Stimulated activated CD8-positive, alpha-beta memory T cell treated with anti-CD3 and anti-CD28 coated beads, Interleukin-7, amount 100 ng/mL, for 1 hour (primary cell): ENCODE results near the gene TCERG1.

ENCODE experiments used
- DNase-seq, 2 donors: peaks; one replicate each; pipeline ENCODE4 v3.0.0-alpha.2; 2020; ENCODE audit warnings: low read depth in 2 of 2

The TCERG1 gene

GRCh38 chr5:146446861-146447733, at the start of gene TCERG1:
Gene TCERG1, plus strand, starts transcription at chr5:146447333. Its CDS starts 17 bp downstream, at chr5:146447350.
- DNase-seq = peak; percentile 91

- no peak for DNase-seq
Observed at GRCh38 chr5:146398826-146399225, 48.3 kb upstream of the TCERG1 start.

GRCh38 chr5:146399481-146399880, 47.7 kb upstream of the TCERG1 start:
- no peak for DNase-seq

DNA sequence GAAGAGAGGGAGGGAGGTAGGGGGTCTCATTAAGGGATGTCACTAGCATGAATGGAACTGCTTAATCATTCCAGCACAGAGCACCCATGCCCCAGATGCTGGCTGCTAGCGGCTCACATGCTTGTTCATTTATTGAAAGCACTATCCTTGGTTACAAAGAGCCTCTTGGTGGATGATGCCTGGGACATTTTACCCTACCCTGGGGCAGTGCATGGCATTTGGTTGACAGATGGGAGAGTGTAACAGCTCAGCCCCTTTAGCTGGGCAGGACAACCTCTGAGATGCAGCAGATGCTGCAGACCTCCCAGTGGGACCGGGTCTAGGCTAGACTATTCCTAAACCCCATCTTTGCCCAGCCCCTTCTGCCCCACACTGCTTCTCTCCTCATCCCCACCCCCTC, 46.9 kb upstream of the TCERG1 start:
- DNase-seq = no peak

DNA sequence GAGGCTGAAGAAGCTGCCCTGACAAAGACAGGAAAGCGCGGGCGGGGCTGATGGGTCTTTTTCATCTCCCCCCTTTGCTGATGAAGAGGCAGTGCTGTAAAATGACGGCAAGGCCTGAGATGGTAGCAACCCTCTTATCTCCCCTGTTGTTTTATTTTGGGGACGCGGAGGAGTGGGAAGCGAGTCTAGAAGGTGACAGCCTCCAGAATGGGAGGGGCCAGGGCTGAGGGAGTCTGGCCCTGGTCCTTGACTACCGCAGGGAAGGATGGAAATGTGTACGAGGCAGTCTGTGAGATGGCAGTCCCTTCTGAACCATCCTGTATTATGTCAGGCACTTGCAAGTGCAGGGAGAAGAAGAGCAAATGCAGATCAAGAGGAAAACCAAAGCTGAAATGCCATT, 46.1 kb upstream of the TCERG1 start:
- no peak for DNase-seq

DNA sequence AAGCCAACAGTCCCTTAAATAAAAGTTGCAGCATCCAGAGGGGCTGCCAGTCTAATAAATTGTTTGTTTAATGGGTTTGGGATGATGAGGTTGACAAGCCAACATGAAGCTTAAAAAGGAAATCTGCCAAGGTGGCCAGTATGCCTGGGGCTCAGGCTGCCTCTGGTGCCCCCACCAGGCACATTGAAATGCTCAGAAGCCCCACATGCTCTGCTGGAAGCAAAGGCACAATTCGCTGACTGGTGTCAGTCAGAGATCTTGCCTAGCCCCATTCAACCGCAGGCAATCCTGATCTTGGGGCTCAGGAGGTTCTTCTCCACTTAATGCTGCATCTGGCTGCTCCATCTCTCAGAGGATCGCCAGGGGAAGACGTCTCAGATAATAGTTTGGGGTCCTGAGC, 44.2 kb upstream of the TCERG1 start:
- no peak for DNase-seq

GRCh38 chr5:146409054-146409671, 38.0 kb upstream of the TCERG1 start:
- DNase-seq = no peak

DNA sequence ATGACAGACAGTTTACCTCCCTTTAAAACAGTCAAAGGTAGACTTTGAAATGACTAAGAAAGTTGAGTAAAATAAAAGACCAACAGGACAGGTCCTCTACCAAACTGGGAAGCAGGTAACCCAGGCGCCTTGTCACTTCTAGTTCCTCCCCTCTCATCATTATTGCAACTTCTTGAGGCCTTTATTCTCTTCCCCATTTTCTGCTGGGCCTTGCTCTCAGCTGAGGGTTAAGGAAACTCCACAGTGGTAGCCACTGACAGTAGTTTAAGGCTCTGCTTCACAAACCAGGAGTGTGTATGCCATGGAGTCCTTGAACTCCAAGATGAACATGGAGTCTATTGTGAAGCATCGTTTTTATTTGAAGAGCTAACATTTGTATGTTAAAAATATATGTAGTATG, 36.9 kb upstream of the TCERG1 start:
- no peak for DNase-seq

DNA sequence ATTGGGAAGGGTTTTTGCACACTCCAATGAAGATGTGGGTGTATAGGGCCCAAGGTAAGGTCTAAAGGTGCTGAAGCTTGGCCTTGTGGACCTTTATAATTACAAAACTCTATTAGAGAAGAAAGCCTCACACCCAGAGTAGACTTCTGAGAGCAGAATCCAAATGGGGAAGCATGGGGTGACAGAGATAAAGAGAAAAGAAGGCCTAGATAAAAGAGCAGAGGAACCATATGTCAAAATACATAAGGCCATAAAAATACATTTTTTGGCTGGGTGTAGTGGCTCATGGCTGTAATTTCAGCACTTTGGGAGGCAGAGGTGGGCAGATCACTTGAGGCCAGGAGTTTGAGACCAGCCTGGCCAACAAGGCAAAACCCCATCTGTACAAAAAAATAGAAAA, 27.4 kb upstream of the TCERG1 start:
- no peak for DNase-seq

DNA sequence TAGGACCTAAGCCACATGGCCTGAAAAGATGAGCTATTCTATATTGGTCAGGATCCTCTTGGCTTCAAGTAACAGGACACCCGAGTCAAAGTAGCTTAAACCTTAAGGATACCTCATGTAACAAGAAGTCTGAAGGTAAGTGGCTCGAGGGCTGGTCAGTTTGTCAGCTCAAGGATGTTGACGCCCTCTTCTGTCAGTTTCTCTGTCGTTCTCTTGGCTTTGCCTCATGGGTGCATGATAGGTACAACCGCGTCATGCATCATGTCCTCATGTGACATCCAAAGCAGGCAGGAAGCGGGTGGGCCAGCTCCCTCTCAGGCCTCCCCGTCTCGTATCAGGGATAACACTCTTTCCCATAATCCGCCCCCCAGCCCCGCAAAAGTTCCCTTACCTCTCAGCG, 22.1 kb upstream of the TCERG1 start:
- DNase-seq = no peak

DNA sequence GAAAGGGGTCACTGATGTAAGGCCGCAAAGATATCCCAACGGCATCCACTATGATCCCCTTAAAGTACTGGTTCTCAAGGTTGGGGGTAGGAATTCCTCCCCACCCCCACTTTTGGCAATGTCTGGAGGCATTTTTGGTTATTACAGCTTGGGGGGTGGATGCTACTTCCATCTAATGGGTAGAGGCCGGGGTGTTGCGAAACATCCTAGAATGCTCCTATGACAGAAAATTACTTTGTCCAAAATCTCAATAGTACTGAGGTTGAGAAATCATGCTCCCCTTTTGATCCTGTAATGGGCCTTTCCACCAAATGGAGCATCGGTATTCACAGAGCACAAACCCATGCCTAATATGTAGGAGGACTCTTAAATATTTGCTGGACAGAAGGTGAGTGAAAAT, 20.8 kb upstream of the TCERG1 start:
- DNase-seq = no peak

GRCh38 chr5:146426853-146427618, 20.1 kb upstream of the TCERG1 start:
- DNase-seq = no peak

- DNase-seq = no peak
Observed at GRCh38 chr5:146427619-146427997, 19.5 kb upstream of the TCERG1 start.

DNA sequence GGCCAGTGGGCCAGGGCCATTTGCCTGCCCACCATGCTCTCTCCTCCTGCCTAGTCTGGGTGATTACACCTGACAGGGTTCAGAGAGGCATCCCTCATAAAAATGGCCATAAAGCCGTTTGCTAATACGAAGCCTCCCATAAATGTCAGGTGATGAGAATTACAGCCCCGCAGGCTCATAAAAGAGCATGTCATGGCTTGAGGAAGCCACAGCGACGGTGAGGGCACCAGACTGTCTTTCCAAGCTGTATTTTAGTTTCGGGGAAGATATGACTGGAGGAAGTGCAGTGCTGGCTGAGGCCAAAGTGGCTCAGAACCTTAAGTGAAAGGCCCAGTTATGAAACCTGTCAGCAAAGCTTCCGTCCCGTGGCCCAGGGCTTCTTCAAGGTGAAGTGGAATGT, 18.5 kb upstream of the TCERG1 start:
- no peak for DNase-seq

- DNase-seq = no peak
Observed at GRCh38 chr5:146440353-146440752, 6.8 kb upstream of the TCERG1 start.

DNA sequence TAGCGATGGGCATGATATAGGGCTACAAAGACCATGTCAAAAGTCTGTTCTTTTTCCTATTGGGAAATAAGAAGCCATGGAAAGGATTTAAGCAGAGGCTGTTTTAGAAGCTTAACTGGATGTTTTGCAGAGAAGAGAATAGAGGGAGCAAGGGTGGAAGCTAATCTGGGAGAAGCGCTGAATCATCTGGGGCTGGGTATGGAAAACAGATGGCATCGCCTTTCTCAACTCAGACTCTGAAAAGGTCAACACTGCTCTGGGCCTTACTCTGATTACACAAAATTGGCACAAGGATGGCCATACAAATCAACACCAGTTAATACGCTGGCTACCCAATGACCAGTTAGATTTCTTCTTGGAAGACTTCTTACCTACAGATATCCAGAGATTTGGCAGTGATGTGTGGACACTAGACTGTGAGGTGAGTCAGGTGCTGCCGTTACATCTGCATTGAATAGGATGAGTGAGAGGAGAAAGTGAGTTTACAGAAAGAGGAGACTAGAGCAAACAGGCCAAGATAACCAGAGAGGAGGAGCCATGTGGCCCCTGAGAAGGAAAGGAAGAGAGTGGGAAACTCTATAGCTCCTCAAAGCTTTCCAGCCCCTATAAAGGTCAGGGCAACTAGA, 6.2 kb upstream of the TCERG1 start:
- no peak for DNase-seq

- no peak for DNase-seq
Observed at GRCh38 chr5:146441896-146442295, 5.2 kb upstream of the TCERG1 start.

DNA sequence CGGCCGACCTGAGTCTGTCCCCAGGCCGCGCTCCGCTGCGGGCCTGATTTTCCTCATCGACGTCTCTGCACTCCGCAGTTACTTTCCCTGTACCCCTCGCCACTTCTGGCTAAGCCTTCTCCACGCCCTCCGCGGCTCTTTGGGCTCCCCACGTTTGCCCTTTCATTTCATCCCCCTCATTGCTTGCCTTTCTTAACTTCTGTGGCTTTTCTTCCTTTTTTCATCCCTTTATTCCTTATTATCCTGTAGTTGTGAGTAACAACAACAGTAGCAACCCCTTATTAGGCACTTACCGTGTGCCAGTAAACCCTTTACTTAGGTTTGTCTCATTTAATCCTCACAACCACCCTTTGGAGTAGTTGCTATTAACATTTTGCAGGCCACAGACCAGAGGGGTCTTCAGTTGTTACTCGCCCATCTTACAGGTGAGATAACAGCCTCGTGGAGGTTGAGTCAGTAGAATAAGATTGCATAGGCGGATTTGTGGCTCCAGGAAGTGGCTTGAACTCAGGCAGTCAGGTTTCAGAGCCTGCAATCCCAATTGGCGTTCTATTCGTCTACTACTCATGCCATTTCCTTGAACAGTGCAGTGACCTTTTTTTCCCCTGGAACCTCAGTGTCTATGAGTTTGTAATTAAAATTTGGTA, 724 bp downstream of the TCERG1 start:
- DNase-seq = peak in 1 of 2 donors; percentile 7

DNA sequence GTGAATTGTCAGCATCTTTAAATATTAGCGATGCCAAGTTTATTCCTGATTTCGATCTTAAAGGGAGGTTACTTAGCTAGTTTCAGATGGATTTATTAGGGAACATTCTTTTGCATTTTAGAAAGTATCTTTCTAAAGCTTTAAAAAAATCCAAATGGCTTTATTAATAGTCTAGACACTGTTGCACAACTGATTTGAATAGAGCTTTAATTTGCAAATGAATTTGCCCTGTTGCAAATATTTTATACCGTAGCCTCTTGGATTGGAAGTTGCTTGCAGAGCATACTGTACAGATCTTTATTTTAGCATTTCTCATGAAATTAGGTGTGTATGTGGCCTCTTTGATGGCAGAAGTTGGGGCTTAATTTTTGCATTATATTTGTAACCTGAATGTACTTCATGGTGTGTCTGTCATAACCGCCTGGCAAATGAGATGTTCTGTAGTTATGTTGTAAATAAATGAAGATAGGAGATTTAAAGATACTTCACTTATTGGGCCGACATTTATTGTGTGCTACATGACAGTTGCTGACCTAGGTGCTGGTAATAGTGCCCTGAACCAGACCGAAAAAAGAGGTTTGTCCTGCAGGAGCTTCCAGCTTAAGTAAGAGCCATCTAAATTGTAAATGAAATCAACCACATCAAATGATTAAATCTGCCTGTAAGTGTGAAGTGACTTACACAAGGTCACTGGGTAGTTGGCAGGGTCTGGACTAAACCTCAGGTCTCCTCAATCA, 1.8 kb downstream of the TCERG1 start:
- no peak for DNase-seq

DNA sequence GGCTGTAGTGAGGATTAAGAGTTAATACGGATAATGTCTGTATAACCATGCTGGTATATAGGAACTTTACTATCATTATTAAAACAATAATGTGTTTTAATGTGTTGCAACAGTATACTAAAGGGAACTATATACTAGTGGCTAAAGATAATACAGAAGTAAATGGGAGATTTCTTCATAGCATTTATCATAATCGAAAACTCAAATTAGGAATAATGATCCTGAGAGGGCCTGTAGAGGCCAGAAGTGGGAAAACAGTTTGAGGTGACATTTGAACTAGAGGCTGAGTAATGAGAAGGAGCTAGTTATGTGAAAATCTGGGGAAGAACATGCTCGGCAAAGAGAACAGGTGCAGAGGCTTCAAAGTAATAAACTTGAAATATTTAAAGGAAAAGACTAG, 2.9 kb downstream of the TCERG1 start:
- no peak for DNase-seq

DNA sequence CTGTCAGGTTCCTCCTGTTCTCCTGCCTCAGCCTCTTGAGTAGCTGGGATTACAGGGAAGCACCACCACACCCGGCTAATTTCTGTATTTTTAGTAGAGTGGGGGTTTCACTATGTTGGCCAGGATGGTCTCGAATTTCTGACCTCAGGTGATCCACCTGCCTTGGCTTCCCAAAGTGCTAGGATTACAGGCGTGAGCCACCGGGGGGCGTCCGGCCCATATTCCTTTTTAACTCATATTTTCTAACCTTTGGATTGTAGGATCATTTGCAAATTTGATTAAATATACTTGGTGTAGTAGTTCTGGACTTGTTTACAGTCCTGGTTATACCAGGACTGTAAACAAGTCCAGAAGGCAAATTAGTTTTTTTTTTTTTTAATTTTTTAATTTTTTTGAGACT, 4.3 kb downstream of the TCERG1 start:
- no peak for DNase-seq
